Activated CD4-positive, alpha-beta memory T cell treated with anti-CD3 and anti-CD28 coated beads for 36 hours (primary cell): ENCODE results near the gene NDST4. TPM values are rescaled to one million over a fixed set of nuclear protein-coding genes. Genes with fewer than 3 reads are reported as not detected.

Experiments
- CTCF ChIA-PET: fragments of 350-600 bp; sonication (Branson Sonifier 250); formaldehyde crosslinking; loops from one replicate; lab custom pipeline; 2021; ENCODE audit warnings: antibody characterized with exemption, inconsistent platforms; lab: Charles Lee
- POLR2A ChIA-PET: fragments of 350-600 bp; sonication (Branson Sonifier 250); formaldehyde crosslinking; loops from one replicate; lab custom pipeline; 2021; ENCODE audit warnings: antibody characterized with exemption; lab: Charles Lee
- DNase-seq: peaks from one replicate; pipeline ENCODE4 v3.0.0-alpha.2; 2020
- H3K27ac Mint-ChIP-seq: one replicate; pipeline ENCODE4 v1.8.0; 2021; ENCODE audit warnings: mixed read lengths
- H3K27me3 Mint-ChIP-seq: one replicate; pipeline ENCODE4 v1.8.0; 2021; ENCODE audit warnings: mixed read lengths
- H3K36me3 Mint-ChIP-seq: one replicate; pipeline ENCODE4 v1.8.0; 2021; ENCODE audit warnings: mixed read lengths
- H3K4me1 Mint-ChIP-seq: one replicate; pipeline ENCODE4 v1.8.0; 2021; ENCODE audit warnings: low read depth, mixed read lengths
- H3K4me3 Mint-ChIP-seq: one replicate; pipeline ENCODE4 v1.8.0; 2021; ENCODE audit warnings: mild to moderate bottlenecking, mixed read lengths
- H3K9me3 Mint-ChIP-seq: one replicate; pipeline ENCODE4 v1.8.0; 2021; ENCODE audit warnings: mixed read lengths
- intact Hi-C: fragments of 100-400 bp; cut with micrococcal nuclease; formaldehyde crosslinking; loops from one replicate; pipeline ENCODE4 v1.15.1; 2023
- total RNA-seq, 2 experiments: library from RNA; stranded (reverse); gene quantifications; one replicate each; pipeline ENCODE4 v1.2.3, GENCODE V29; 2021

NDST4 gene
- total RNA-seq, 2 experiments from 2014 or later = not detected

DNA sequence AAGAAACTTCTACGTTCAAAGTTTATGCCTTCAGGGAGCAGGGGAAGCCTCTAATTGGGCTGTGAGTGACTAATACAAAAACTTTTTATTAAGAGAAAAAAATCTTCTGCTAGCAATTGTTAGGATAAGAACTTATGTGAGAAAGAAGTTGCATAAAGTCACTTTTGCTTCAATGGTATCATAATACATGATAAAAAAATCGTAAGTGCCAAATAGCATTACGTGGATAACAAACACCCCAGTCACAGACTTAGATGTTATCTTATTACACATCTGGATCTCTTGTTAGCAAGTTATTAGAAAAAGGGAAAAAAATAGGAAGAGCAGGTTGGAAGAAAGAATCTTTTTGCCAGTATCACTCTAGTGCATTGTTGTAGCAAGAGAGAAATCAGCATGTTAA is 4.2 kb upstream of the NDST4 start:
- POLR2A ChIA-PET = no interaction called here
- CTCF ChIA-PET = no interaction called here

DNA sequence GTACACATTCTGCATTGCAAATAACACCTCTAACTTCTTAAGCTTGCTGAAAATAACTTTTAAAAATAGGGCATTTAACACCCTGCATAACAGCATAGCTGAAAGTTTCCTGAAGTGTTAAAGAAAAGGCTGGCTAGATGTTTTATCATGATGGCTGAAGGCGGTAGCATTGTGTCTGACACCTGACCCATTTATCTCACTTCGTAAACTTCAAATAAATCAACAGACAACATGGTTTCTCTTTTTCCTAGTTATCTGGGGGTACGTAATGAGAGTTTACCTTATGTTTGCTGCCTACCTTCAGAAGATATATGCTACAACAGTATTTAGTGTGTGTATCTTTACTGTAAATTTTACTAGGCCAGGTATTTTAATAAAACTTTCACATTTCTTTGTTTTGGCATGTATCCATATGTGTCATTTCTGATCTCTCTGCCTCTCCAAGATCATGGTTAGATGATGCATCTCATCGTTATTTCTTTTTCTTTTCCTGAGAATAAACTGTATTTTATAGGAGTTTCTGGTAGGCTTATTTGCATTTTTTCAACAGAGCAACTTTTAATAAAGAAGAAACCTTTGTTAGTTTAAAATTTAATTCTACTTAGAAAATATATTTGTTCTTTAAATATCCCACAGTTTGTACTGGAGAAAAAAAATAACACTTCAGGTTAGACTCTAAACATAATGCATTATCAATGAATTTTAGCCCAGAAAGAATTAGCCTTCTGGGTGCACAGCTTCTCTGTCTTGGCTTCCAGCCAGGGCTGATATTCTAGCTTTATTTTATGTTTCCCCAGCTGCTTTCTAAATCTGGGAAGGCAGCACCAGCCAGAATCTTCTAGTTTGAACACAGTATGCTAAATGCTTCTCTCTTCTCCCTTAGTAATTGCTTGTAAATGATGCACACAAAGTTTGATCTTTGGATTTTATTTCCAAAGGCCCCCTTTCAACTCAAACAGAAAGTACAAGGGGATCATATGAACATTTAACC is 2.9 kb downstream of the NDST4 start:
- intact Hi-C loops = no loop called here
- H3K4me1 Mint-ChIP-seq = no peaks in the 10 kb centered on the region
- no peak for DNase-seq
- CTCF ChIA-PET = interaction anchor here (0.6 kb wide), 1 partner anchor 63 kb away, joined by 3 read pairs; no protein-coding TSS in a partner anchor
- no peaks in the 10 kb centered on the region for H3K36me3 Mint-ChIP-seq
- H3K27ac Mint-ChIP-seq = no peak overlapping the region
- POLR2A ChIA-PET = no interaction called here
- H3K27me3 Mint-ChIP-seq = no peaks in the 10 kb centered on the region
- no peak overlapping the region for H3K4me3 Mint-ChIP-seq
- no peaks in the 10 kb centered on the region for H3K9me3 Mint-ChIP-seq

More for the DNA sequence above, 4.2 kb upstream of the NDST4 start:
- Mint-ChIP-seq H3K36me3 (no peaks in the 10 kb centered on the region), H3K4me1 (no peaks in the 10 kb centered on the region), H3K9me3 (no peaks in the 10 kb centered on the region), H3K27me3 (no peaks in the 10 kb centered on the region), H3K4me3 (no peak overlapping the region), H3K27ac (no peak overlapping the region)
- no peak for DNase-seq
- intact Hi-C loops = no loop called here

DNA sequence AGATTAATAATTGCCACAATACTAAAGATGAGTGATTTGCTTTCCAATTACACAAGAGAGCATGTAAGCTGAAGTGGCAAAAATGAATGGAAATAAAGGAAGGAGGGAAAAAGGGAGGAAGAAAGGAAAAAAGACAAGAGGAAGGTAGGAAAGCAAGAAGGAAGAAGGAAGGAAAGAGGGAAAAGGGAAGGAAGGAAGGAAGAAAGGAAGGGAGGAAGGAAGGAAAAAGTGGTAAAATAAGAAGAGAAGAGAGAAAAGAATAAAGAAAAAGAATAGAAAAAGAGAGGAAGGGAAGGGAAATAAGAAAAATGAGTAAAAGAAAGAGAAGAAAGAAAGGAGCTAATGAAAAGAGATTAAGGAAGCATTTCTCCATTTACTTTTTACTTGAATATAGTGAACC is 4.6 kb downstream of the NDST4 start:
- no peaks in the 10 kb centered on the region for H3K27me3 Mint-ChIP-seq
- no peaks in the 10 kb centered on the region for H3K9me3 Mint-ChIP-seq
- no peaks in the 10 kb centered on the region for H3K36me3 Mint-ChIP-seq
- ChIA-PET CTCF (no interaction called here), POLR2A (no interaction called here)
- no peak overlapping the region for H3K4me3 Mint-ChIP-seq
- DNase-seq = no peak
- no peaks in the 10 kb centered on the region for H3K4me1 Mint-ChIP-seq
- intact Hi-C loops = no loop called here
- no peak overlapping the region for H3K27ac Mint-ChIP-seq

DNA sequence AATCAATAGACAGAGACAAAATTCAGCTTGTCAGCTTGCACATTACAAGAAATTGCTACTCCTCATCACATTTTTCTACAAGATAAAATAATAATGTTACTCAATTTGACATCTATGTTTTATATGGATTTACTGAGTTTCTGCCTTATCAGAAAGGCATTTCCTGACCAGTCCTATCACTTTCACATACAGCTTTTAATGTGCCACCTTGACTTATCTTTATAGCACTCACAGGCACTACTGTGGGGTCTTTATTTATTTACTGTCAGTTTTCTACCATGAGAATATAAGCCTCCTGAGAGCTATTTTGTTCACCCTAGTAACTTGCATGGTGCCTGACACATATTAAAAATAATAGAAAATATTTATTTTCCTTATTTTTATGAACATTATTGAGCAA is 6.0 kb downstream of the NDST4 start:
- H3K4me1 Mint-ChIP-seq = no peaks in the 10 kb centered on the region
- ChIA-PET CTCF (no interaction called here), POLR2A (no interaction called here)
- no peak for DNase-seq
- no peak overlapping the region for H3K4me3 Mint-ChIP-seq
- no peak overlapping the region for H3K27ac Mint-ChIP-seq
- H3K9me3 Mint-ChIP-seq = no peaks in the 10 kb centered on the region
- no peaks in the 10 kb centered on the region for H3K36me3 Mint-ChIP-seq
- H3K27me3 Mint-ChIP-seq = no peaks in the 10 kb centered on the region
- intact Hi-C loops = no loop called here

DNA sequence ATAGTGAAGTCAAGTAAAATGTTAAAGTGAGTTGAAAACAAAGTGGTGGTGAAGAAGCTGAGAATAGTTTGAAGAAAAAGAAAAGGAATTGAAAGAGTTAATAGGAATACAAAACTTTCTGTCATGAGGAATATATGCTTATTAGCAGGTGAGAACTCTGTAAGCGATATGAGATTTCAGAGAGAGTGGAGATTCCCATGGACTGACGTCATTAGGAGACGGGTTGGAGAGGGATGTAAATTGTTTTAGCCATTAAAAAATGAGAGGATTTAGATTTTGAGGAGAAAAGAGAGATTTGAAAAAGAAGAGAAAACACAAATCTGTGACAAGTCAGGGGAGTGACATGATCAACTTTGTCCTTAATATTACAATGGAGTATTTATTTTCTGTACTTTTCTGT is 11.7 kb downstream of the NDST4 start:
- no peak for DNase-seq
- no peaks in the 10 kb centered on the region for H3K36me3 Mint-ChIP-seq
- no peaks in the 10 kb centered on the region for H3K9me3 Mint-ChIP-seq
- no peak overlapping the region for H3K4me3 Mint-ChIP-seq
- CTCF ChIA-PET = no interaction called here
- intact Hi-C loops = no loop called here
- no peak overlapping the region for H3K27ac Mint-ChIP-seq
- H3K27me3 Mint-ChIP-seq = no peaks in the 10 kb centered on the region
- POLR2A ChIA-PET = no interaction called here
- no peaks in the 10 kb centered on the region for H3K4me1 Mint-ChIP-seq

DNA sequence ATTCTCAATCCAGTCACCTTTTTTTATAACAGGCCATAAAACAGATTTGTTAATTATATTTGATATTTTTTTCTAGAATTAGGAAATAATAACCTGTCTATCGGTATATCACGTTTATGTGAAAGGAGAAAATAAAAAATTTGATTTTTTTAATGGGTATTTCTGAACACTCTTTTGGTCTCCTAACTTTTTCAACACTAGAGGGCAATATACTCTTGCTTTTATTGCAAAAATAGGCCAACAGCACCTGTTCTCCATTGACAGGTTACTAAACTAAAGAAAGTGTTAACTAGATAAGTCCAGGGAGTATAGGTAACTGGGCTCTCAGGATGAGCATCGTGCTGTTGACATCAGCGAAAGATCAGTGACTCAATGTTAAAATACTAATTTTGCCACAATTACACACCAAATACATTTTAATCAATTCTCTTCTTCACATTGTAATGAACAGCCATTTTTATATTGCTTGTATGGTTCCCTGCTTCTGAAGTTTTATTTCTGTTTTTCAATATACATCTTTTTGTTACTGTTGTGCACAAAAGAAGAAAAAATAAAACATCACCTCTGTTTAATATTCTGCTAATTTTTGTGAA is 22.8 kb downstream of the NDST4 start:
- no peaks in the 10 kb centered on the region for H3K9me3 Mint-ChIP-seq
- H3K27ac Mint-ChIP-seq = no peak overlapping the region
- H3K4me1 Mint-ChIP-seq = no peaks in the 10 kb centered on the region
- no peaks in the 10 kb centered on the region for H3K27me3 Mint-ChIP-seq
- no peak overlapping the region for H3K4me3 Mint-ChIP-seq
- intact Hi-C loops = no loop called here
- ChIA-PET CTCF (no interaction called here), POLR2A (no interaction called here)
- no peak for DNase-seq
- no peaks in the 10 kb centered on the region for H3K36me3 Mint-ChIP-seq

DNA sequence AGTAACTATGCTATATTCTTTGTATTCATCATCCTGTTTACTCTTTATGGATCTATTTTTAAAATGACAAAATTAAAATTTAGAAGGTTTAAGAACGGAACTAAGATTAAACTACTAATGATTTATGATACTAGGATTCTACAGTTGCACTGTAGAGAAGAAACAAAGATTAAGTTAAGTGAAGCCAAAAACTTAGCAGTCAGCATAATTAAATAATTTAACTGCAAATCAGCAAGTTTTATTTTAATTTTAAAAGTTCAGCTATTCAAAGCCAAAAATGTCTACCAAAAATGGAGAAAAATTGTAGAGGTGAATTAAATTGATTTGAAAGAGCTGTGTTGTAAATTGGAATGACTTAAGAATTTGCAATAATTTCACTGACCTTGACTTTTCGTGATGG is 30.8 kb downstream of the NDST4 start:
- ChIA-PET POLR2A (no interaction called here), CTCF (no interaction called here)
- DNase-seq = no peak
- Mint-ChIP-seq H3K4me3 (no peak overlapping the region), H3K36me3 (no peaks in the 10 kb centered on the region), H3K27ac (no peak overlapping the region), H3K9me3 (peaks cover 9% of the 10 kb centered on the region), H3K4me1 (no peaks in the 10 kb centered on the region), H3K27me3 (no peaks in the 10 kb centered on the region)
- intact Hi-C loops = no loop called here

DNA sequence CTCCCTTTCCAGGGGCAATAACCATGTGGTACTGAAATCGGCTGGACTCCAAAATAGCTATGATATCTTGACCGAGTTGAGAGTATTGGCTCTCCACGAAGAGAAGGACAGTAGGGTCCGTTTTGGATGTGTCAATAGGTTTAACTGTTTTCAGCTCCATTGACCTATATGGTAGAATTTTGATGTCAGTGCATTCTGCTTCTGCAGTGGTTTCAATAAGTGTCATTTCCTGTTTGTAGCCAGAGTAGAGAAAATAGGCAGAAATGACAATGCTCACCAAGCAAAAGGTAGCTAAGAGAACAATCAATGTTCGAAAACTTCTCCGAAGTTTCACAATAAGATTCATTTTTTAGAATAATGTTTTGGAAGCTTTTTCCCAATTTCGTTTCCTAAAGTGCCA is 36.7 kb downstream of the NDST4 start:
- H3K4me1 Mint-ChIP-seq = no peaks in the 10 kb centered on the region
- H3K27ac Mint-ChIP-seq = no peak overlapping the region
- ChIA-PET CTCF (interaction anchor here (0.6 kb wide), 1 partner anchor 109 kb away, joined by 3 read pairs; no protein-coding TSS in a partner anchor), POLR2A (no interaction called here)
- intact Hi-C loops = no loop called here
- H3K4me3 Mint-ChIP-seq = no peak overlapping the region
- H3K27me3 Mint-ChIP-seq = no peaks in the 10 kb centered on the region
- no peaks in the 10 kb centered on the region for H3K36me3 Mint-ChIP-seq
- H3K9me3 Mint-ChIP-seq = peaks cover 4% of the 10 kb centered on the region
- no peak for DNase-seq

DNA sequence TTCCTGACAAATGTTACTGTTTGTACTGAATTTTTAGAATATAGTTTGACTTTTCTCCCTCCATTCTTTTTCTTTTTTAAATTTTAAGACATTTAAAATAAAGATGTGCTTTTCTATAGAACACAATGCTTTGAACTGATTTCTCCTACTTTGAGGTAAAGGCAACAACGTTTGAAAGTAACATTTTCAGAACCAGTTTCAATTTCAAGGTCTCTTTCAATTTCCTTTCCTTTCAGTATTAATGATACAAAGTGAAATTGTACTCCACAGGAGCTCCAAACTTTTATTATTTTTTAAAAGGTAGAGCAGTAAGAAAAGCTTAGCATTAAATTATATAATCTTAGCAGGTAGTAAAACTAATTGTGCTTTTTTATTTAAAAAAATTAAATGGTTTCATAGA is 54.9 kb downstream of the NDST4 start:
- H3K27ac Mint-ChIP-seq = no peak overlapping the region
- H3K36me3 Mint-ChIP-seq = no peaks in the 10 kb centered on the region
- no peak for DNase-seq
- intact Hi-C loops = no loop called here
- no peaks in the 10 kb centered on the region for H3K27me3 Mint-ChIP-seq
- POLR2A ChIA-PET = no interaction called here
- H3K4me1 Mint-ChIP-seq = no peaks in the 10 kb centered on the region
- H3K9me3 Mint-ChIP-seq = no peaks in the 10 kb centered on the region
- CTCF ChIA-PET = no interaction called here
- H3K4me3 Mint-ChIP-seq = no peak overlapping the region

DNA sequence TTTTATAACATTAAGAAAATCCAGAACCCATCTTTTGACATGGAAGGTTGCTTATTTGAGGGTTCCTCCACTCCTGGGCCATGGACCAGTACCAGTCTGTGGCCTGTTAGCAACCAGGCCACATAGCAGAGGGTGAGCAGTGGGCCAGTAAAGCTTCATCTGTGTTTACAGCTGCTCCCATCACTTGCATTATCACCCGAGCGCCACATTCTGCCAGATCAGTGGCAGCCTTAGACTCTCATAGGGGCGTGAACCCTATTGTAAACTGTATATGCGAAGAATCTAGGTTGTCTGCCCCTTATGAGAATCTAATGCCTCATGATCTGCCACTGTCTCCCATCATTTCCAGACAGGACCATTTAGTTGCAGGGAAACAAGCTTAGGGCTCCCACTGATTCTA is 58.6 kb downstream of the NDST4 start:
- no peaks in the 10 kb centered on the region for H3K9me3 Mint-ChIP-seq
- POLR2A ChIA-PET = no interaction called here
- intact Hi-C loops = no loop called here

DNA sequence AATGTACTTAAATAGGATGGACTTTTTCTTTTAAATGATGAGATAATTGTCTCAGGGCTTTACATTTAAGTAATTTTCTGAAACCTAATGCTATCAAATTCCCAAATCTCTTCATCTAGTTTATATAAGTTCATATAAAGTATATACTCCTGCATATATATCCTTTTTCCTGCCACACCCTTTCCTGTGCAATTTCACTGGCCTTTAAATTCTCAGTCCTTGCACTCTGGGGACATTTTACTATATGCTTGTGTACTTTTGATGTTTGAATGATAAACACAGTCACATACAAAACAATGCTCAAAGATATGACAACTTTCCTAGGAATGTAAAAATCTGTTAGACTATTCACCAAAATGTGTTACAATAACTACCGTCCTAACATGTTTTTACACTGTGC is 60.1 kb downstream of the NDST4 start:
- intact Hi-C loops = no loop called here
- no peaks in the 10 kb centered on the region for H3K27me3 Mint-ChIP-seq
- CTCF ChIA-PET = no interaction called here
- H3K4me1 Mint-ChIP-seq = no peaks in the 10 kb centered on the region
- H3K36me3 Mint-ChIP-seq = no peaks in the 10 kb centered on the region
- POLR2A ChIA-PET = no interaction called here
- H3K27ac Mint-ChIP-seq = no peak overlapping the region
- H3K9me3 Mint-ChIP-seq = no peaks in the 10 kb centered on the region
- H3K4me3 Mint-ChIP-seq = no peak overlapping the region
- no peak for DNase-seq

More for the DNA sequence above, 58.6 kb downstream of the NDST4 start:
- Mint-ChIP-seq H3K4me3 (no peak overlapping the region), H3K36me3 (no peaks in the 10 kb centered on the region), H3K4me1 (no peaks in the 10 kb centered on the region), H3K27me3 (no peaks in the 10 kb centered on the region), H3K27ac (no peak overlapping the region)
- no peak for DNase-seq
- CTCF ChIA-PET = no interaction called here

DNA sequence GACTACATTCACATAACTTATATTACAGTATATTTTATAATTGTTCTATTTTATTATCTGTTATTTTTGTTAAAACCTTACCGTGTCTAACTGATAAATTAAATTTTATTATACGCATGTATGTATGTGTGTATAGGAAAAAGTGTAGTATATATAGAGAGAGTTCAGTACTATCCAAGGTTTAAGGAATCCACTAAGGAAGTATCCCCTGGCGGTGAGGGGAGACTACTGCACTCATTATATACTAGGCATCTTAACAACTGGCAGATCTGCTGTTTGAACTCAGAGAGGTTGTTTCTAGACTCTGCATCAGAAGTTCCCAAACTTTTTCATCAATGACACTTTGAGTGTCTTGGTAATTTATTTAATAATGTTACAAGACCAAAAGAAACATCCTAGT is 70.9 kb downstream of the NDST4 start:
- H3K27ac Mint-ChIP-seq = no peak overlapping the region
- H3K4me3 Mint-ChIP-seq = no peak overlapping the region
- DNase-seq = no peak
- intact Hi-C loops = no loop called here
- no peaks in the 10 kb centered on the region for H3K4me1 Mint-ChIP-seq
- no peaks in the 10 kb centered on the region for H3K9me3 Mint-ChIP-seq
- H3K27me3 Mint-ChIP-seq = no peaks in the 10 kb centered on the region
- POLR2A ChIA-PET = no interaction called here
- CTCF ChIA-PET = no interaction called here
- no peaks in the 10 kb centered on the region for H3K36me3 Mint-ChIP-seq

DNA sequence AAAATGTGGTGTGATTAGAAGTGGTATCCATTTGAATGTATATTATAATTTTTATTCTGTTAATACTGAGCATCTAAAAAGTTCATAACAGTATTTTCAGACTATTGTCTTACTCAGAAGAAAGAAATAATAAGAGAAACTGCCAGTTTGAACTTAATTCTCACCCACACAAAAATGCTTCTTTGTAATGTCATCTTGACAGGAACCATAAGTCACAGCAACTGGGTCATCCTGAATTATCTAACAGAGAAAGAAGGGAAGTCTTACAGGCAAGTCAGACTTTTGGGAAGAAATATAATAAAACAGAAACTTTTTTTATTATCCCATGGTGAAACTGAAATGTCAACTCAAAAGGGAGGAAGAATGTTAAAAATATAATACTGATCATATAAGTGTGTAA is 83.1 kb downstream of the NDST4 start:
- no peaks in the 10 kb centered on the region for H3K9me3 Mint-ChIP-seq
- ChIA-PET POLR2A (no interaction called here), CTCF (no interaction called here)
- H3K27me3 Mint-ChIP-seq = no peaks in the 10 kb centered on the region
- no peak overlapping the region for H3K4me3 Mint-ChIP-seq
- no peak overlapping the region for H3K27ac Mint-ChIP-seq
- H3K36me3 Mint-ChIP-seq = no peaks in the 10 kb centered on the region
- intact Hi-C loops = no loop called here
- no peak for DNase-seq
- H3K4me1 Mint-ChIP-seq = no peaks in the 10 kb centered on the region
